Pons (tissue), 1 donor: Measurements from ENCODE around the gene PIPOX.
"Not testable (repeated sequence)": the region's sequence is repeated elsewhere in the genome, so short reads cannot be mapped to it uniquely, and the experiment has no call there.

ENCODE experiments used
- DNase-seq: peaks from one replicate; pipeline ENCODE4 v3.0.0-alpha.2; 2016; ENCODE audit warnings: low spot score

Gene PIPOX

DNA sequence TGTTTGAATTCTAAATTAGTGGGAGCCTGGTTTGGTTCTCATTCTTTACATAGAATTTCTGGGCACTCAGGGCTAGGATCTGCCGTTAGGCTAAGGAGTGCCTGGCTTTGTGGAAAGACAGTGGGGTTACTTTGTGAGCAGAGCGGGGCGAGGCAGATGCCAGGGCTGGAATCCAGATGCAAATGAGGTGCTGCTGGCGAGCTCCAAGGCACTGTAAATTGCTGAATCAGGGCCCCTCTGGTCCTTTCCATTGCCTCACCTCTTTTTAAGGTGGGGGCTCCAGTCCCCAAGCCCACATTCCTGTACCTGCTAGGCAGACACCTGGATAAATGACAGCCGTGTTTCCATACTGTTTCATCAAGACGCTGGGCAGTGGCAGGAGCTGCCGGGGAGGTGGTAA lies 33.8 kb downstream of the PIPOX start:
- DNase-seq: peak; percentile 88

GRCh38 chr17:29077320-29077719 lies 34.4 kb downstream of the PIPOX start:
- DNase-seq: no peak

- DNase-seq: no peak
These were observed 35.5 kb downstream of the PIPOX start for GRCh38 chr17:29078183-29079045.

- DNase-seq: no peak
These were observed 36.5 kb downstream of the PIPOX start for GRCh38 chr17:29079433-29079832.

DNA sequence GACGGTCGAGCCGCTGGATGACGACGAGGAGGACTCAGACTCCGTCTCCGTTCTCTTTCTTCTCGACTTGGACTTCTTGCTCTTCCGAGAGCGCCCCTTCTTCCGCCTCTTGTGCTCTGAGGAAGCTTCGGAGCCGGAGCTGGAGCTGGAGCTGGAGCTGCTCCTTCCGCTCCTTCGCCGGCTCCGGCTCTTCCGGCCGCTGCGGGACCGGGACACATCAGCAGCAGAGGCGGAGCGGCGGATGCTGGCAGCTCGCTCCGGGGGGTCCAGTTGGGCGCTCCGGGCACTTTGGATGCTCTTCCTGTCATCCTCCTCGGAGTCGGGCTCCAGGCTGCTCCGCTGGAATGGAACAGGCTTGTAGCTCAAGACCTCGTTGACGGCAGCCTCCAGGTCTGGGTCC lies 36.9 kb downstream of the PIPOX start:
- DNase-seq: no peak

DNA sequence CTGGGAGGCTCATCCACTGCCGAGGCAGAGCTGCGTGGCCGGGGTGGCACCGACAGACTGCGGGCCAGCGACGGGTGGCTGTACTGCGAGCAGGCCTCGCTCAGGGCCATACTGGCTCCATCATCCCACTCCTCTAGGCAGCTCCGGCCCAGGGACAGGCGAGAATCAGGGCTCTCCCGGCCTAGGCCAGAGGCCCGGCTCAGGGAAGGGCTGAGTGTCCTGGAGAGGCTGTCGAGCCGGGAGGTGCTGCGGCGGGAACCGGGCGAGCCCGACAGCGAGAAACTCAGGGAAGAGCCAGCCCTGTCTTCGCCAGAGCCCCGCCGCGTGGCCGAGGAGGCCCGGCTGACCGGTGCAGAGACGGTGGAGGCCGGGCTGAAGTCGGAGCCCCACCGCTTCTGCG lies 37.4 kb downstream of the PIPOX start:
- no peak for DNase-seq

GRCh38 chr17:29080965-29081364 lies 38.0 kb downstream of the PIPOX start:
- no peak for DNase-seq

- no peak for DNase-seq
These were observed 41.7 kb downstream of the PIPOX start for GRCh38 chr17:29084541-29085146.

- DNase-seq: no peak
These were observed 42.3 kb downstream of the PIPOX start for GRCh38 chr17:29085223-29085622.

DNA sequence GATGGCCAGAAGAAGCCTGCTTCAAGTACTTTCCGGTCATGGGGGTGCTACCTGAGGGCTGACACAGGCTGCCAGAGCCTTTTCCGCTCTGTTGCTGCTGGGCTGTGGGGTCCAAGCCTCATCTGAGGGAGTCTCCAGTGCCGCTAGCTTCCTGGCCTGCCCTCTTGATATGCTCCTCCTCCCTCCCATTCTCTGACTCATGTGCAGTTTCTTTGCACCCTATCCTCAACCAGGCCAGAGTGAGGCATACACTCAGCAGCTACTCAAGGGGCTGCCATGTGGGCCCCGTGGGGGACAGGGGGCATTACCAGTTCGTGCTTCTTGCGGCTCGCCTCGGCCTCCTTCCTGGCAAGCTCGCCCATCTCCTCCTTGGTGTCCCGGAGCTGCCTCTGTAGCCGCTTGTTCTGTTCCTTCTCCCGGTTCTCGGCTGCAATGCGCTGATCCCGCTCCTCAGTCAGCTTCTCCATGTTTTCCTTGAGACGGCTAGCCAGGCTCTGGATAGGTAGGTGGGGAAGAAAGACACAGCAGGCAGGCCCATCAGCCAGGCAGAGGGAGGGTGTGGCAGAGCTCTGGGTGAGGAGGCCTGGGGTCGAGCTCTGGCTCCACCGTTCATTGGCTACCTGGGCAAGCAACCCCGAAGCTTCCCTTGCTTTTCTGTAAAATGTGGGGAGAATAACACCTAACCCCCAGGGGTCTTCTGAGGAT lies 43.8 kb downstream of the PIPOX start:
- no peak for DNase-seq

- not testable (repeated sequence) for DNase-seq
These were observed 45.8 kb downstream of the PIPOX start for GRCh38 chr17:29088782-29089181.

DNA sequence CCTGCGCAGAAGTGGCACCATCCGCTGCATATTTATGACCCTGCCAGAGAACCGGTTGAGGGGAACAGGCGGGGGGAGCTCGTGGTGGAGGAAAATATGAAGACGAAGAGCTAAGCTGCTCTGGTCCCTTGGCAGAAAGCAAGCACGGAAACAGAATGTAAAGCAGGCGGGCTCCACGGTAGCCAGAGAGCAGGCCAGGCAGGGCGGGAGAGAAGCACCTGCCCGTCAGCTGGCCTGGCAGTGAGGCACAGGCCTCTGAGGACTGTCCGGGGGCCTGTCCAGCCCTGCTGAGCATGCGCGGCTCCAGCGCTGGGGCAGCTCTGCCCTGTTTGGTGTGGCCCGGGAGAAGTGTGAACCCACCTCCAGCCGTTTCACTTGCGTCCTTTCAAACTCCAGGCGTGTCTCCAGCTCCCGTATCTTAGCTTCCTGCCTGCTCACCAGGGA lies 46.7 kb downstream of the PIPOX start:
- peak; percentile 78 for DNase-seq

GRCh38 chr17:29090108-29090507 lies 47.2 kb downstream of the PIPOX start:
- DNase-seq: no peak

DNA sequence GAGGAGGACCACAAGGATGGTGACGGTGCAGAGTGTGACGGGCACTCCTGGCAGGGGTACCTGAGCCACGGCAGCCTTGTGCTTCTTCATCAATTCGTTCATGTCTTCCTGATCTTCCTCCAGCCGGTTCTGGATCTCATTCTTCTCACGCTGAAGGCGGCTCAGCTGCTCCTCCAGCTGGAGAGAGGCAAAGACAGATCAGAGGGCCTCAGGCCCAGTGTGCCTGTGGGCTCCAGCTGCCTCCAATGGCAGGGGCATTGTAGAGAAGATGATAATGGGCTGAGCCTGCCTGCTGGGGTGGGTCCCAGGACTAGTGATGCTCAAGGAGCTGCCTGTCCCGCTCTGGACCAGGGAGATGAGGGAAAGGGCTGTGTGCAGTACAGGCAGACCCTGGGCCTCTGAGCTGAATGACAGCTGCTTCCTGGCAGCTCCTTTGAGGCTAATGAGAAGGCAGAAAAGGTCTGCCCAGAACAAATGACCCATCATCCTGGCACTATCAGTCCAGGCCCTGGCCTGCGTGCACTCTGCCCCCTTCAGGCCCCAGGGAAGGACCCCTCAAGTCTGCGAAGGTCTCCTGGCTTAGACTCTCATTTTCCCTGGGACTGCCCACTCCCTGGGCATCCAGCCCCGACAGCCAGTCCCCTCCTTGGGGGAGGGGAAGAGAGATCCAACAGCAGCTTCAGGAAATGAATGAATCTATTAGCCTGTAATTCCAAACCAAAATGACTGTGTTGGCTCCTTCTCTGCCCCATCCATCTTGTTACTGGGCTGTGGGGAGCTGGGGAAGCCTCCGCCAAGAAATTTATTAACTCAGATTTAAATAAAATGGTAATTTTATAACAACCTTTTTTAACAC lies 48.0 kb downstream of the PIPOX start:
- peak; percentile 62 for DNase-seq

GRCh38 chr17:29091606-29092289 lies 48.8 kb downstream of the PIPOX start:
- DNase-seq: no peak

GRCh38 chr17:29093090-29093871 lies 50.3 kb downstream of the PIPOX start:
- DNase-seq: no peak

GRCh38 chr17:29094101-29094708 lies 51.3 kb downstream of the PIPOX start:
- no peak for DNase-seq

GRCh38 chr17:29095439-29095838 lies 52.5 kb downstream of the PIPOX start:
- no peak for DNase-seq

GRCh38 chr17:29096094-29096493 lies 53.2 kb downstream of the PIPOX start:
- DNase-seq: no peak

DNA sequence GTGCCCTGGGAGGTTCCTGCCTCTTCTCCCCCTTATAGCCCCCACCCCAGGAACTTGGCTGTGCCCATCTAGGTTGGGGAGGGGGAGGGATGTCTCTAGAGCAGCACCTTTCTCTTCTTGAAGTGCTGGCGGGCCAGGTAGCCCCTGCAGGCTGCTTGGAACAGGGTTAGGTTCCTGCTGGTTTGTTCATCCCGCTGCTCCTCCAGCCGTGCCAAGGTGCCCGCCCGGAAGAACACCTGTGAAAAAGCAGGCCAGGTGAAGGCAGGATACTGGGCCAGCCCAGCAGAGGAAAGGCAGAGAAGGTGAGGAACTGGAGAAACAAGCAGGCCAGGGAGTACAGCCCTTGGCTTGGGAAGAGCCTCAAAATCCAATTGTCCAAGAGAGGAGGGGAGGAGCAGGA lies 56.6 kb downstream of the PIPOX start:
- no peak for DNase-seq
